Measurements from ENCODE around the gene HPGD. TPM values are rescaled to one million over a fixed set of nuclear protein-coding genes. Genes with fewer than 3 reads are reported as not detected.
A peak's percentile ranks its signal among the peaks of the same experiment; 100 is the strongest.

HPGD gene
- total RNA-seq, 1 experiment from 2014 or later, result 91.5 TPM

DNA sequence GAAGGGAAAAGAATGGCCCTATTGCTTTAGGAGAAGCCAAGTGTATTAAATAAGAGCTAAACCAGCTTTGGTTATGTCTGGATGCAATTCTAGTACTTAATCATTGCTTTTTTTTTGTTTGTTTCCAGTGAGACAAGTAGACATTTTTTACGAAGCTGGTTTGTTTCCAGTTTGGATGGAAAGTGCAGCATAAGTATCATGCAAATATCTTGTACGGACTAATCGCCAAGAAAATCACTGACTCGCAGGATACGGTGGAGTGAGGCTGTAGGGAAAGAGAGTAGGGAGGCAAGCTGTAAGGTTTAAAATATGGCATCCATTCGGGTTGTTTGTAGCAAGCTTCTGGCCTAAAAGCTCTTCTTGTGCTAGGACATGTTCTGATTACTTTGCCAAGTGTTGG is 64.8 kb downstream of the HPGD start:
- Mint-ChIP-seq H3K27ac (ENCODE audit: unreplicated experiment) (no peak overlapping the region), H3K9me3 (ENCODE audit: unreplicated experiment) (peaks cover 14% of the 10 kb centered on the region), H3K4me3 (ENCODE audit: unreplicated experiment) (no peak overlapping the region), H3K36me3 (ENCODE audit: insufficient read depth, unreplicated experiment) (no peaks in the 10 kb centered on the region), H3K4me1 (ENCODE audit: low read depth, unreplicated experiment) (peaks cover 52% of the 10 kb centered on the region), H3K27me3 (ENCODE audit: insufficient read depth, unreplicated experiment) (no peaks in the 10 kb centered on the region)
- Histone ChIP-seq H3K4me1 (peaks cover 51% of the 10 kb centered on the region), H3K36me3 (ENCODE audit: control insufficient read depth, insufficient read depth, low read length) (no peaks in the 10 kb centered on the region), H3K9me3 (no peaks in the 10 kb centered on the region), H3K4me3 (ENCODE audit: low read depth, low read length) (no peak overlapping the region), H3K27me3 (replicated peaks; ENCODE audit: control insufficient read depth, insufficient read depth, low read length) (no peaks in the 10 kb centered on the region)
- no peak for TF ChIP-seq CTCF (IDR thresholded peaks at IDR 0.05; ENCODE audit: insufficient read depth in 1 of 2, low read depth in 1 of 2, low read length in 1 of 2, severe bottlenecking in 1 of 2, unreplicated experiment in 1 of 2)
- intact Hi-C loops (cut with micrococcal nuclease; ENCODE audit: unreplicated experiment), result no loop called here
- ChIA-PET POLR2A (no interaction called here), CTCF (interaction anchor here (0.9 kb wide), 1 partner anchor 12 kb away, joined by 3 read pairs; no protein-coding TSS in a partner anchor)
- BruUV-seq (replicated peaks), result no TSS peak
- DNase-seq, result no peak

- Mint-ChIP-seq H3K4me1 (ENCODE audit: low read depth, unreplicated experiment) (peaks cover 45% of the 10 kb centered on the region), H3K27ac (ENCODE audit: unreplicated experiment) (no peak overlapping the region), H3K9me3 (ENCODE audit: unreplicated experiment) (peaks cover 11% of the 10 kb centered on the region), H3K27me3 (ENCODE audit: insufficient read depth, unreplicated experiment) (no peaks in the 10 kb centered on the region), H3K4me3 (ENCODE audit: unreplicated experiment) (no peak overlapping the region), H3K36me3 (ENCODE audit: insufficient read depth, unreplicated experiment) (no peaks in the 10 kb centered on the region)
- Histone ChIP-seq H3K4me3 (ENCODE audit: low read depth, low read length) (no peak overlapping the region), H3K4me1 (peaks cover 51% of the 10 kb centered on the region), H3K9me3 (no peaks in the 10 kb centered on the region), H3K27me3 (replicated peaks; ENCODE audit: control insufficient read depth, insufficient read depth, low read length) (no peaks in the 10 kb centered on the region), H3K36me3 (ENCODE audit: control insufficient read depth, insufficient read depth, low read length) (no peaks in the 10 kb centered on the region)
- BruUV-seq (replicated peaks), result no TSS peak
- CTCF ChIA-PET, result no interaction called here
- DNase-seq, result no peak
- intact Hi-C loops (cut with micrococcal nuclease; ENCODE audit: unreplicated experiment), result no loop called here
- no peak for TF ChIP-seq CTCF (IDR thresholded peaks at IDR 0.05; ENCODE audit: insufficient read depth in 1 of 2, low read depth in 1 of 2, low read length in 1 of 2, severe bottlenecking in 1 of 2, unreplicated experiment in 1 of 2)
- POLR2A ChIA-PET, result no interaction called here
Measured at GRCh38 chr4:174454815-174455473, 67.3 kb downstream of the HPGD start.

- DNase-seq, result no peak
- peaks cover 30% of the 10 kb centered on the region for H3K4me1 Mint-ChIP-seq (ENCODE audit: low read depth, unreplicated experiment)
- TF ChIP-seq CTCF (IDR thresholded peaks at IDR 0.05; ENCODE audit: insufficient read depth in 1 of 2, low read depth in 1 of 2, low read length in 1 of 2, severe bottlenecking in 1 of 2, unreplicated experiment in 1 of 2), result no peak
- H3K27me3 ChIP-seq (replicated peaks; ENCODE audit: control insufficient read depth, insufficient read depth, low read length), result no peaks in the 10 kb centered on the region
- H3K36me3 Mint-ChIP-seq (ENCODE audit: insufficient read depth, unreplicated experiment), result no peaks in the 10 kb centered on the region
- no peaks in the 10 kb centered on the region; the same call in 1 of the 2 replicates for H3K36me3 ChIP-seq (ENCODE audit: control insufficient read depth, insufficient read depth, low read length)
- ChIA-PET POLR2A (no interaction called here), CTCF (no interaction called here)
- H3K27me3 Mint-ChIP-seq (ENCODE audit: insufficient read depth, unreplicated experiment), result no peaks in the 10 kb centered on the region
- intact Hi-C loops (cut with micrococcal nuclease; ENCODE audit: unreplicated experiment), result loop anchor here (1.0 kb wide), 1 partner anchor 9 kb away; no protein-coding TSS in a partner anchor
- no TSS peak for BruUV-seq (replicated peaks)
- no peak overlapping the region for H3K4me3 ChIP-seq (ENCODE audit: low read depth, low read length)
- peaks cover 56% of the 10 kb centered on the region for H3K4me1 ChIP-seq
- peaks cover 3% of the 10 kb centered on the region; the same call in 1 of the 2 replicates for H3K9me3 ChIP-seq
- H3K27ac Mint-ChIP-seq (ENCODE audit: unreplicated experiment), result peak overlapping the region; percentile 59
- H3K4me3 Mint-ChIP-seq (ENCODE audit: unreplicated experiment), result no peak overlapping the region
- H3K9me3 Mint-ChIP-seq (ENCODE audit: unreplicated experiment), result peaks cover 1% of the 10 kb centered on the region
Measured at GRCh38 chr4:174451718-174452296, 70.5 kb downstream of the HPGD start.
